NOMO-1 treated with DMSO at 0.1 percent for 48 hours (cell line): Measurements from ENCODE around the gene TMEM37.

Experiments
- DNase-seq: peaks from one replicate; lab custom pipeline; 2025; ENCODE audit not compliant: unreplicated experiment; lab: John Stamatoyannopoulos, UW

The TMEM37 gene

DNA sequence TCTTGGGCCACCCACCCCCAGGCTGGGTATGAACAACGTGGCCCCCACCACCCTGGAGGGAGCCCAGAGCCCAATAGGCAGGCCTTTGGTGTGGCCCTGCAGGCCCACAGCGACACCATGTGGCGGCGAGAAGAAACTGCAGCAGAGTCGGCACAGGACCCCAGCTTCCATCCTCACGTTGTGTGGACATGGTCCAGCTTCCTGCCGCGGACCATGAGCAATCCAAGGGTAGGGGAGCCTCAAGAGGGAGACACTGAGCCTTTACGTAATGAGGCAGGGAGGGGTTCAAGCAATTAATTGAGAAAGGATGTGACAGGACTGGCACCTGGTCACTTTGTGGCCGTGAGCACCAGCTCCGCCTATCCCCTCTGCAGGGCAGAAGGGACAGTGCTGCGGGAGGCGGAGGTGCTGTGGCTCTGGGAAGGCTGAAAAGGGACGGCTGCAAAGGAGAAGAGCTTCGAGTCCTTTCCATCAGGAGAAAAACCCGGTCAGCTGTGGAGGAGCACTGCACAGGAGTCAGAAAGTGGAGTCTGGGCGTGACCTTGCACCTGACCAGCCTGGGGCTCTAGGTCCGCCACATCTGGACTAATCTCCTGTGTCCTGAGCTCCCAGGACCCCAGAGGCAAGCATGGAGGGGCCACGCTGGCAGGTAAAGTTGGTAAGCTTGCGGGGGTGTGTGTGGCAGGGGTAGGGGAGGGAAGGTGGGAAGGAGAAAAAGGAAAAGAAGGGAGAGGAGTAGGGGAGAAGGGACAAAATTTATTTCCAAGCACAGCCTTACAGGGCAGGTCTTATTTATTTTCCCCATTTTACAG is 44.9 kb downstream of the TMEM37 start:
- DNase-seq, result peak; percentile 31

DNA sequence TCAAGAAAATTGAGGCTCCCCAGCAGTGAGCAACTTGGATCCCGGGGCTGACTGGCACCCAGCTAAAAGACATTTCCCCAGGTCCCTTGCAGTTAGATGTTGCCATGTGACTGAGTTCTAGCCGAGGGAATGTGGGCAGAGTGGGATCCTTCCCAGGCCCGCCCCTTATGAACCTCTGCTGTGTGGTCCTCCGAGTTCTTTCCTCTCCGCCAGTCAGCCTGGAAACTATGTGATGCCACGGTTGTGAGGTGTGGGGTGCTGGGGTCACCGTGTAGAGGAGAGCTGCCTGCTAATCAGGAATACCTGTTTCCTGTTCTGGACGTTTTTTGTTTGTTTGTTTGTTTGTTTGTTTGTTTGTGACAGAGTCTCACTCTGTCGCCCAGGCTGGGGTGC is 45.5 kb downstream of the TMEM37 start:
- no peak for DNase-seq

DNA sequence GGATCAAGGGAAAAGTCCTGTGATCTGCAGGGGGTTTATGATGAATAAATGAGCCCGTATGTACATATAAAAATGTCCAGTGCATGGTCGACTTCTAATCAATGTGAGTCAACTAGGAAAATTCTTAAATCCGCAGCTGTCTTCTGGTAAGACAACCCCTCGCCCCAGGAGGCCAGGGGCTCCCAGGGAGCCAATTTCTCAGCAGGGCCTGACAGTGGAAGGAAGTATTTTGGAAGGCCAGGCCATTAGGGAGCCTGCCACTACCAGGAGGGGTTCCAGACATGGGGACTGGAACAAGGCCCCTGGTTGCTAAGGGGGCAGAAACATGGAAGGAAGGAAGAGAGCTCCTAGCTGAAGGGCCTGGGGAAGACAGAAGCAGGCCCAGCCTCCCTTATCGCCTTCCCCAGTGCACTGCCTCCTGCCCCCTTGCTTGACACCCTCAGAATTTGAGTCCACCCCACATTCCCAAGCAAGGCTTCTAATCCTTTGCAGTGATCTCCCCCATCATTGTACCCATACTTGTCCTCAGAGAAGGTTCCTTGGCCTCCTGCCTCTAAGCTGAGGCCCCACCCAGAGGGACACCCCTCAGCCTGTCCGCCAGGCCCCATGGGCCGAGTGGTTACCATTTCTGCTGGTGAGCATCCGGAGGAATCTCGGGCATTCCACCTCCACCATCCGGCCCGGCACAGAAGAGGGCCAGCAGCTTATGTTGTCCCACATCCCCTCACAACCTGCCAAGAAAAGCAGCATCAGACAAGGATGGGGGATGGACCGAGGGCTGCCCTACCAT is 46.7 kb downstream of the TMEM37 start:
- DNase-seq, result no peak

DNA sequence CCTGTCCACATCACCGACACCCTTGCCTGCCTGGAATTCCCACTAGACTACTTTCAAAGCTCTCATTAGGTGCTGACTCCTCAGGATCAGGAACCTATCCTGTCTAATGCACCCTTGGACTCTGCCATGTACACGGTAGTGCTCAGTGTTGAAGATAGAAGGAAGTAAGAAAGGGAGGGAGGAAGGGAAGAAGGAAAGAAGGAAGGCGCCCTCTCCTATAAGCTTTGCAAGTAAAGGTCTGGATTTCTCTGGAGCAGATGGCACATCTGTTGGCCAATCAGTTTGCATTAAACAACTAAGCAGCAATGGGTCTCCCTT is 47.3 kb downstream of the TMEM37 start:
- no peak for DNase-seq

DNA sequence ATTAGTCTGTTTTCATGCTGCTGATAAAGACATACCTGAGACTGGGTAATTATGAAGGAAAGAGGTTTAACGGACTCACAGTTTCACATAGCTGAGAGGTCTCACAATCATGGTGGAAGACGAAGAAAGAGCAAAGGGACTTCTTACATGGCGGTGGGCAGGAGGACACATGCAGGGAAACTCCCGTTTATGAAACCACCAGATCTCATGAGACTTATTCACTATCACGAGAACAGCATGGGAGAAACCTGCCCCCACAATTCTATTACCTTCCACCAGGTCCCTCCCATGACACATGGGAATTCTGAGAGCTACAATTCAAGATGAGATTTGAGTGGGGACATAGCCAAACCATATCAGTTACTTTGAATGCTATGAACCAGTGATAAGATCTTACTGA is 48.5 kb downstream of the TMEM37 start:
- no peak for DNase-seq

DNA sequence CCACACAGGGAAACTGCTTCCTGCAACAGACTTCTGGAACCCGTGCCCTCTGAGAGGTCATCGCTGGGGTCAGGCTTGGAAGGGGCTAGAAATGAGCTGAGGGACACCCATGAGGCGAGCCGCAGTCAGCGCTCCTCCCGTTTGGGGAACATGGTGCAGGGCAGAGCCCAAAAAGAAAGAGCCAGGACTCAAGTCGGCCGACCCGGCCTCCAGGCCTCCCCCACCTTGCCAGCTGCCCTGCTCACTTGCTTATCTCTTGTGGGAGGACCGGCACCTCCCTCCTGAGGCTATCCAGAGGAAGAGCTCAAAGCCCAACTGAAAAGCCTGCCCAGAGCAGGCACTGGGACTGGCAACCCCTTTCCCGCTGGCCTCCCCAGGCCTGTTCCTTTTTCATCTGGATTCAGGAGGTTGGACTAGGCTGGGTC is 49.1 kb downstream of the TMEM37 start:
- DNase-seq, result no peak

DNA sequence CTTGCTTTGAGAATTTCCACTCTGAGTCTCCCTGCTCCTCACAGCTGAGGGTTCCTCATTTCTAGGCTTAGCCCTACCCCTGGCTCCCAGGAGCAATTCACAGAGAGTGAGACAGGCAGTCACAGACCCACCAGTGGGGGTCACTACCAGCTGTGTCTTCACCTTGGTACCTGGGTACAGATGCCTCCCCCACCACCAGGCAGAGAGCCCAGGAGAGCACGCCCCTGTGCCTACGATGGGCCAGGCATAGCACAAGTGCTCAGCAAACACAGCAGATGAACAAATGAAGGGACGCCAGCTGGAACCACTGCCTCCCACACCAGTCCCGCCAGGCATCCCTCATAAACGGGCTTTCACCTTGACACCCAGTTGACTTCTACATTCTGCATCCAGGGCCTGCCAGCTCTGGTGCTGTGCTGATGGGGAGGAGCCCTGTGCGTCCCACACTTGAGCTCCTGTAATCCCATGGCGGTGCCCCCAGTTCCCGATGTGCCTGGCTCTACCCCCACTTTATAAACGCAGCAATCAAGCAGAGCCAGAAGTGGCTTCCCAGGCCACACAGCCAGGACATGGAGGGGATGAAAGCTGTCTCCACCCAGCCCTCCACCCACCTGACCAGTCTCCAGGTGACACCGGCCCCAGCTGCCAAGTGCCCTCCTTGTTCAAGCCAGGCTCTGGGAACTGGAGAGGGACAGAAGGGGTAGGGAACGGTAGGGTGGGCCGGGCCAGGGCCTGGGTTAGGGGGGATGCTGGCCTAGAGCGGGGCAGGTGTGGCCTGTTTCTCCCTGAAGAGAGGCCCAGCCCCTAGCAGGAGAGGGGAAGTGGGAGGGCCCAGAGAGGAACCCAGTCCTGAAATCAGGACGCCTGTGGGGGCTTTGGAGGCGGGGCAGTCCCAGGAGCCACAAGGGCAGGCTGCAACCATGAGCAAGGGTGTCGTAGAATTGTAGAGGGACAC is 50.1 kb downstream of the TMEM37 start:
- DNase-seq, result no peak

DNA sequence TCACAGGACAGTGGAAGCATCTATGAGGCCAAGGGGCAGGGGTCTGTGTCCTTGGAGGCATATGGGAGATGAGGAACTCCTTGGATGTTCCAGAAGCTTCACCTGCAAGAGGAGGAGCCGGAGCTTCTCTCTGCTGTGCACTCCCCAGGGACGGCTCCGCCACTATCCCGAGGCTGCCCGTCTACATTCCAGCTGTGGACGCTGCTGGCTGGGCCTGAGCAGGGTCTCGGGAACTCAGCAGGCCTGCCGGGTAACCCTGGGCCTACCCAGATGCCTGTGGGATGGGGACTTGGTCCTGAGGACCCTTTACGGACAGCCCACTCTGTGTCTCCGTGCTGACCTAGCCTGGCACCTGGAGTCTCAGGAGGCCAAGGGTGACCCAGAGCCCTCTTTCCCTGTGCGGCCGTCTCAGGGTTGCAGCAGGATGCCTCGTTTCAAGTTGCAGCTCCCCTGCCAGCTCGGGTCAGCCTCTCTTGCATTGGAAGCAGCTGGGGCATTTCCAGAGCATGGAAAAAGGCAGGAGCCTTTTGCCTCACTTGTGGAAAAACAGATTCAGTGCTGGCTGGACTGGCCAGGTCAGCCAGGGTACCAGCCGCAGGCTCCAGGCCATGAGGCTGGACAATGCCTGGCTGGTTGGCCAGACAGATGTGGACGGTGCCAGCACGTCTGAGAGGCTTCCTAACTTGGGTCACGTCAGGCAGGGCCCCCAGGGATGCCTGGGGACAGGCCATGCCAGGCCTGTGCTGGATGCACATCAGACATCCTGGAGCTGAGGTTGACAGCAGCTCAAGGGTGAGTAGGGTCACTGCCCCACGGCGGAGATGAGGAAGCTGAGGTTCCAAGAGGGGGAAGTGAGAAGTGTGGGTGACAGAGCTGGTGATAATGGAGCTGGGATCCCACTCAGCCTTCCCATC is 51.1 kb downstream of the TMEM37 start:
- peak; percentile 66 for DNase-seq

DNA sequence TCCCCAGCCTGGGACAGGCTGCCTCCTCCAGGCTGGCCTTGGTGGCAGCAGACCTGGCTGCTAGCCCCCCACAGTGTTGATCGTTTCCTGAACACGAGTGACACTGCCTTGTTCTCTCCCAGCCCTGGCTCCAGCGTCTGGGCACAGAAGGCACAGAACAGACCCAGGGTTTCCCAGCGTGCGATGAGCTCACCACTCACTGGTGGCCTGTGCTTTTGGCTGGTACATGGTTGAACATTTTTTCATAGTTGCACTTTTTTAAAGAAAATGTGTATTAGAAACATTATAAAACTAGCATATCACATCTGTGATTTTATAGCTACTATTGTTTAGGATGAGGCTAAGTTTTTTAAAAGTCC is 51.7 kb downstream of the TMEM37 start:
- DNase-seq, result no peak

DNA sequence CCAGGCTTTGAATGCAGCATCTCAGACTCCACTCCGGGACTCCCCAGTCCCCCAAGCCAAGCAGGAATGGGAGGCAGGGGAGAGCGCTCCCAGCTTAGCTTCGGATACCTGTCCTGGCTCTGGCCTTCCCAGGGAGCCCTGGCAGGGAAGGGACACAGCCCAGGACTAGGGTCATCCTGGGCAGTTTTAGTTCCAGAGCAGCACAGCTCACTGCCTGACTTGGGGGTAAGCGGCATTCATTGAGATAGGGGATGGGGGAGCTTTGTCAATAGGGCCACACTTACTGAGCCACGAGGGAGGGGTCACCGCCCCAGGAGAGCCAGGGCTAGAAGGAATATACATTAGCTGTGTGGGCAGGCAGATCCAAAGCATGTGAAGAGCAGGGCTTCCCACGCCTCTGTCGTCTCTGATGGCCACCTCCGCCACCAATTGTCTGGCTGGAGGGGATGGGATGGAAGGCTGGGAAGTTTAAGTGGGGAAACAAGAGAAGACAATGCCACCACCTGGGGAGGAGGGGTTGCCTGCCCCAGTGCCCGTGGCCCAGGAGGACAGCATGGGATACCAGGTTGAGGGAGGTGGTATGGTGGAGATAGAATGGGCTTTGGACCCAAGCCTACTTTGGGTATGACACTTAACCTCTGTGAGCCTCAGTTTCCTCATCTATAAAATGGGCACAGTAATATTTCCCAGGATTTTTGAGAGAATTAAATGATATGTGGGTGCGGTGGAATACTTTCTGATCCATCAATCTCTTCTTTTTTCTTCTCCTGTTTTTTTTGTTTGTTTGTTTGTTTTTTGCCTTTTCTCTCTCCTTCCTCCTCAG is 52.5 kb downstream of the TMEM37 start:
- DNase-seq, result no peak

DNA sequence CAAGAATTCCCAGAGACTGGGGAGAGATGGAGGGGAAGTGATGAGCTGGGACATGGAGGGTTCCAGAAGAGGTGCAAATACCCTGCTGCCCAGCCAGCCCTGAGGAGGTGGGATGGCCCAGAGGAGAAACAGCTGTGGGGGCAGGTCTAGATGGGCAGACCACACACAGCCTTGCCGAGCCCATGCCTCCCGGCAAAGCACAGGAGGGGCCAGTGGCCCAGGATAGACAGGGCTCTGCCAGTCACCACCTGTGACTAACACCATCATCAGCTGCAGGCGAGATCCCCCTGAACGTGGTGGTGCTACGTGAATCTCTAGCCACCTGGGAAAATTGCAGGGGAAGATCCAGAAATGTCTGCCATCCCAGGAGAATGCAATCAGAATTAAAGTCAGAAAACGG is 53.2 kb downstream of the TMEM37 start:
- DNase-seq, result no peak

DNA sequence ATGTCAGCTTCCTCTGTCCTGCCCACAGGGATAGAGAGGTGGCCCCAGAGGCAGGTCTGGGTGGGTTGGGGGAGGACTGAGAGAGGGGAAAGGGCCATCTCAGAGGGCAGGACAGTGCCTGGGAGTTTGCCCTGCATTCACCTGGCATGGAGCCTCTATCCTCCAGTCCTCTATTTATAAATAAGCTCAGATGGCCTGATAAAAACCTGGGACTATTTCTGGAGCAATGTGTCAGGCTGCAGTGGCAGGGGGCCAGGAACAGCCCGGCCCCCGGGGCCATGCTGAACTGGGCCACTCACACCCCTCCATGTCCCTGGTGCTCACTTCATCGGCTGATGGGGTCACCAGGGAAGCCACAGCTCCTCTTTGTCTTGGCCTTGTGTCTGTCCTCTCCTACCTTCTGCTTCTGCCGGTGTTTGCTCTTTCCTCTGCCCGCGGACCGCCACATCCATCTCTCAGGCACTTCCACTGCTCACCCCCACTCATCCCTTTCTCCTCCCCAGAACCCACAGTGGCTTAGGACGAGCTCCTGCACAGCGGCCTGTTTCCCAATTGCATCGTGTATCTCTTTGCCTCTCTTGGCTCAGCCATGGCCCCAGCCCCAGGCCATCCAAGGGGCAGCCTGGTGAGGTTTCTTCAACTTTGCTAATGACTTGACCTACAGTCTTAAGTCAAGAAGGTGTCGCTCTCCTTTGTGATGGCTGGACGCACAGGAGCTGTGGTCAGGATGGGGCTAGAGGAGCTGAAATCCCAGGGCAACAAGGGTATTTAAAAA is 53.9 kb downstream of the TMEM37 start:
- DNase-seq, result no peak

DNA sequence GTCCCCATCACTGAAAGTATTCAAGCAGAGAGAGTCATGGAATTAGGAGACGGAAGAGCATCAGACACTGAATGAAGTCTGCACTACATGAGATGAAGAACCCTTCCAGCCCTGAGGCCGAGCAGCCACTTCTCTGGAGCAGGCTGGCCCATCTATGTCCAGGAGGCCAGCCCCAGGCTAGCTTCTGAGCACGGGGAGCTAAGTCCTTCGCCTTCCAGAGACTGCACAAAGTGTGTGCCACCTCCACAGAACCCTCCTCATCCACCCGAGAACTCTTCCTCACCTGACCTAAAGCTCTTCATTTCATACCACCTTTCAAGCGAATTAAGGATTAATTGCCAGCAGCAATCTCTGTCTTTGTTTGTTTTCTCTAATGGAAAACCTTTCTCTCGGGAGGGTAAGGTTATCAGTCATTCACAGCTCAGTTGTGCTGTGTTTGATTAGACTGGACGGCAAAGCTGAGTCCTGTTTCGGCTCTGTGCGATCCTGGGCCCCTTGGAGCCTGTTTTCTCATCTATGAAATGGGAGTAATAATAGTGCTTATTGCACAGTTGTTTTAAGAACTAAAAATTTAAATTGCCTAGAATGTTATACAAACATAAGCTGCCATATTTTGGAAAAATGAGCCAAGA is 54.7 kb downstream of the TMEM37 start:
- no peak for DNase-seq

DNA sequence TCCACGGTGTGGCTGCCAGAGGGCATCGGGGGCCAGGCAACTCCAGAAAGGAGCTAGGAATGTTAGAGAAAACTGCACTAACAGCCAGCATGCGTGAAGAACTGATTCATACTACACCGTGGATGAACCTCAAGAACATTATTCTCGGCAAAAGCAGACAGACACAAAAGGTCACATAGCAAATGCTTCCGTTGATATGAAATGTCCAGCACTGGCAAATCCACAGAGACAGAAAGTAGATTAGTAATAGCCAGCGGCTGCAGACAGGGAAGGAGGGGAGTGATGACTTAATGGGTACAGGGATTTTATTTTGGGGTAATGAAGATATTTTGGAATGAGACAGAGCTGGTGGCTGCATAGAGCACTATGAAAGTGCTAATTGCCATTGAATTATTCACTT is 55.2 kb downstream of the TMEM37 start:
- DNase-seq, result no peak

DNA sequence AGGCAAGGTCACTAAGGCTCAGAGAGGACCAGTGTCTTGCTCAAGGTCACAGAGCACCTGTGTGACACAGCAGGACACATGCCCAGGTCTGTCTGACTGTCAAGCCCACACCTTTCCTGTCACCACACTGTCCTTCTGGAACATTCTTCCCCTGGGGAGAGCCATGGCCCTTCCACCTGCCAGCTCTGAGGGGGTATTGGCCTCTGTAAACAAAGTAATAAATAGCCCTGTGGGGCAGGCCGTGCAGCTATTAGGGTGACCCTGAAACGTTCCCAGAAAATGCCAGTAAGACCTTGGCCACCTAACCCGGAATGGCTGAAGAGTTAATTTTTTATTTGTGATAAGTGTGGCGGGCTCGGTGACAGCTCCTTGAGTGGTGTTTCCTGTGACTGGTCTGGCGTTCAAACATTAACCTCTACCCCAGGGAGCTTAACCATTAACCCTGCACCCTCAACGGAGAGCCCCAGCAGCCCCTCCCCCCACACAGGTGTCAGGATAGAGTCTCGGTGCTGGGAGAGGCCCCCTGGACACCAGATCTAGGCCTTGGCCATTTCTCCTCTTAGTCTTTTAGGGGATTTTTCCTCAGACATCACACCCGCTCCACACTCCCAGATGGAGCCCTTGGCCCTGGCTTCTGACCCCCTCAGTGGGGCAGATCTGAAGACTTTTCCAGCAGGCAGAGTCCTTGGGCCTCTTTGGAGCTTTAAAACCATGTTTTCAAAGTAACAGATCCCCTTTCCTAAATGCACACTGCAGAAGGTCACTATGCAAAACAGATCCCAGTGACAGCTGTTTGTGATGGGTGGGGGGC is 56.0 kb downstream of the TMEM37 start:
- no peak for DNase-seq
